H9 (cell line): ENCODE data around the gene MRGPRF. TPM values are rescaled to one million over a fixed set of nuclear protein-coding genes. Genes with fewer than 3 reads are reported as not detected.

Experiments used
- DNase-seq: peaks from one replicate; pipeline ENCODE4 v3.0.0-alpha.2; 2017
- H2AFZ ChIP-seq: one replicate; pipeline ENCODE4 v1.6.1; 2013; ENCODE audit warnings: mild to moderate bottlenecking, low read length, control low read depth, moderate library complexity
- H2AK5ac ChIP-seq: 2 replicates; pipeline ENCODE4 v1.6.1; 2013; ENCODE audit warnings: low read length, control low read depth, mixed read lengths; ENCODE audit not compliant: insufficient read length
- H2BK120ac ChIP-seq: one replicate; pipeline ENCODE4 v1.6.1; 2013; ENCODE audit warnings: low read depth, mild to moderate bottlenecking, low read length, control low read depth, inconsistent platforms; ENCODE audit not compliant: poor library complexity, severe bottlenecking
- H2BK12ac ChIP-seq: 2 replicates; pipeline ENCODE4 v1.6.1; 2013; ENCODE audit warnings: low read length, control low read depth, mixed read lengths, low read depth; ENCODE audit not compliant: insufficient read length
- H2BK15ac ChIP-seq: 2 replicates; pipeline ENCODE4 v1.6.1; 2013; ENCODE audit warnings: low read depth, low read length, control low read depth
- H2BK20ac ChIP-seq: one replicate; pipeline ENCODE4 v1.6.1; 2013; ENCODE audit warnings: low read depth, mild to moderate bottlenecking, low read length, control low read depth, inconsistent platforms; ENCODE audit not compliant: poor library complexity, severe bottlenecking
- H2BK5ac ChIP-seq: 2 replicates; pipeline ENCODE4 v1.6.1; 2013; ENCODE audit warnings: low read length, control low read depth, mixed read lengths; ENCODE audit not compliant: insufficient read length
- H3K14ac ChIP-seq: 2 replicates; pipeline ENCODE4 v1.6.1; 2013; ENCODE audit warnings: low read length, control low read depth; ENCODE audit not compliant: insufficient read depth
- H3K18ac ChIP-seq: 2 replicates; pipeline ENCODE4 v1.6.1; 2013; ENCODE audit warnings: low read depth, mild to moderate bottlenecking, mixed read lengths, low read length, control low read depth; ENCODE audit not compliant: insufficient read length
- H3K23ac ChIP-seq: 2 replicates; pipeline ENCODE4 v1.6.1; 2013; ENCODE audit warnings: low read length, control low read depth, mixed read lengths, low read depth; ENCODE audit not compliant: insufficient read length
- H3K23me2 ChIP-seq: 2 replicates; pipeline ENCODE4 v1.6.1; 2013; ENCODE audit warnings: low read depth, mild to moderate bottlenecking, mixed read lengths, low read length, control low read depth; ENCODE audit not compliant: insufficient read length, poor library complexity, severe bottlenecking
- H3K27ac ChIP-seq: 2 replicates; pipeline ENCODE4 v1.5.1; 2013; ENCODE audit warnings: low read length, control low read depth, mixed read lengths, low read depth; ENCODE audit not compliant: insufficient read length
- H3K27me3 ChIP-seq: 2 replicates; pipeline ENCODE4 v1.6.1; 2013; ENCODE audit warnings: low read length, control low read depth, inconsistent platforms; ENCODE audit not compliant: insufficient read depth
- H3K4ac ChIP-seq: 2 replicates; pipeline ENCODE4 v1.6.1; 2013; ENCODE audit warnings: low read depth, mild to moderate bottlenecking, control low read depth, inconsistent platforms, low read length, moderate library complexity
- H3K4me1 ChIP-seq: 2 replicates; pipeline ENCODE4 v1.6.1; 2013; ENCODE audit warnings: low read length, control low read depth, inconsistent platforms; ENCODE audit not compliant: insufficient read depth
- H3K4me2 ChIP-seq: 2 replicates; pipeline ENCODE4 v1.6.1; 2013; ENCODE audit warnings: low read length, control low read depth, mixed read lengths; ENCODE audit not compliant: insufficient read length, insufficient read depth
- H3K56ac ChIP-seq: 2 replicates; pipeline ENCODE4 v1.6.1; 2013; ENCODE audit warnings: low read depth, mild to moderate bottlenecking, mixed read lengths, low read length, control low read depth; ENCODE audit not compliant: insufficient read length
- H3K79me1 ChIP-seq: 2 replicates; pipeline ENCODE4 v1.6.1; 2013; ENCODE audit warnings: low read depth, mild to moderate bottlenecking, moderate library complexity, low read length, control low read depth, inconsistent platforms; ENCODE audit not compliant: insufficient read depth, poor library complexity, severe bottlenecking
- H3K79me2 ChIP-seq: 2 replicates; pipeline ENCODE4 v1.6.1; 2013; ENCODE audit warnings: low read length, control low read depth, inconsistent platforms; ENCODE audit not compliant: insufficient read depth
- H3K9ac ChIP-seq: 2 replicates; pipeline ENCODE4 v1.6.1; 2013; ENCODE audit warnings: low read length, control low read depth, mixed read lengths; ENCODE audit not compliant: insufficient read length; ENCODE audit errors: extremely low read depth
- H3K9me3 ChIP-seq: one replicate; pipeline ENCODE4 v1.6.1; 2013; ENCODE audit warnings: low read depth, low read length, inconsistent platforms; ENCODE audit not compliant: control insufficient read depth
- H3T11ph ChIP-seq: one replicate; pipeline ENCODE4 v1.6.1; 2013; ENCODE audit warnings: mild to moderate bottlenecking, low read length, control low read depth, inconsistent platforms
- H4K20me1 ChIP-seq: one replicate; pipeline ENCODE4 v1.6.1; 2013; ENCODE audit not compliant: control insufficient read depth, insufficient read length, insufficient read depth
- H4K5ac ChIP-seq: 2 replicates; pipeline ENCODE4 v1.6.1; 2013; ENCODE audit warnings: low read depth, mild to moderate bottlenecking, mixed read lengths, low read length, control low read depth; ENCODE audit not compliant: insufficient read length
- H4K8ac ChIP-seq: replicated peaks from 2 replicates; pipeline ENCODE4 v1.6.1; 2013; ENCODE audit warnings: low read length, control low read depth, mixed read lengths, low read depth; ENCODE audit not compliant: insufficient read length
- H4K91ac ChIP-seq: 2 replicates; pipeline ENCODE4 v1.6.1; 2013; ENCODE audit warnings: low read depth, mild to moderate bottlenecking, moderate library complexity, mixed read lengths, low read length, control low read depth; ENCODE audit not compliant: insufficient read length
- H3K27ac Mint-ChIP-seq, 3 experiments: 2 replicates in 2 of 3; 3 replicates in 1 of 3; pipeline ENCODE4 v1.8.0; 2020 to 2021; ENCODE audit warnings: mixed read lengths in 3 of 3, mild to moderate bottlenecking in 1 of 3, moderate library complexity in 1 of 3
- H3K27me3 Mint-ChIP-seq: 2 replicates; pipeline ENCODE4 v1.8.0; 2021; ENCODE audit warnings: low read depth, mild to moderate bottlenecking, moderate library complexity, mixed read lengths
- H3K36me3 Mint-ChIP-seq, 3 experiments: 2 replicates in 2 of 3; 3 replicates in 1 of 3; pipeline ENCODE4 v1.8.0; 2020 to 2021; ENCODE audit warnings: low read depth in 3 of 3, mixed read lengths in 3 of 3; ENCODE audit not compliant: insufficient read depth in 1 of 3
- H3K4me1 Mint-ChIP-seq, 2 experiments: 2 replicates each; pipeline ENCODE4 v1.8.0; 2020; ENCODE audit warnings: mixed read lengths in 2 of 2
- H3K4me3 Mint-ChIP-seq, 2 experiments: 2 replicates in 1 of 2; 3 replicates in 1 of 2; pipeline ENCODE4 v1.8.0; 2020 to 2021; ENCODE audit warnings: mild to moderate bottlenecking in 2 of 2, mixed read lengths in 2 of 2, moderate library complexity in 1 of 2
- H3K9me3 Mint-ChIP-seq, 2 experiments: 2 replicates in 1 of 2; 3 replicates in 1 of 2; pipeline ENCODE4 v1.8.0; 2020; ENCODE audit warnings: mild to moderate bottlenecking in 2 of 2, mixed read lengths in 2 of 2, moderate library complexity in 1 of 2
- WGBS: extraction: QIAGEN DNeasy Blood & Tissue Kit; methylation state at CpG from one replicate; pipeline ENCODE4 v1.1.7; 2013; ENCODE audit warnings: missing lambda C conversion rate, low lambda C conversion rate, mixed read lengths; ENCODE audit not compliant: insufficient read length; ENCODE audit errors: extremely low coverage; 5-methylcytosine and 5-hydroxymethylcytosine counted together
- total RNA-seq: library from RNA; stranded (reverse); gene quantifications from 2 replicates; pipeline ENCODE4 v1.2.1, GENCODE V29; 2021
- TF ChIP-seq, protein P1 (sequence below): fragments of 200-600 bp; sonication (generic); conservative IDR thresholded peaks from 3 replicates; pipeline ENCODE4 v1.8.0; 2021; ENCODE audit warnings: antibody characterized with exemption, mild to moderate bottlenecking

MRGPRF gene
- total RNA-seq, 1 experiment from 2014 or later: 4.0 TPM

DNA sequence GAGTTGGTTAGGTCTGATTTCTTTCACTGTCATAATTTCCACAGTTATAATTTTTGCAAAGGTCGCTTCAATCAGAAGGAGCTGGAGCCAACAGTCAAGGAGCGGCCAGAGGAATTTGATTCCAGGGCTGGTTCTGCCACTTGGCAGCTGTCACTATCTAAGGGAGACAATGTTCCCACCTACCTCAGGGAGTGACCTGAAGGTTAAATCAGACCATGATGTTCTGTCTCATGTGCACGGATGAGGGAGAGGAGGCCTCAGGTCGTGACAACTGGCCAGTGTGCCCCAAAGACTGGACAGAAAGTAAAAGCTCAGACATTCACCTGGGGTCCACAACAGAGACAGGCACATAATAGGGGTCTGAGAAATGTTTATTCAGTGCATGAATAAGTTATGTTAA, 39.8 kb downstream of the MRGPRF start:
- H3T11ph ChIP-seq: no peak overlapping the region
- no peak overlapping the region for H2BK15ac ChIP-seq
- no CpG with 5 or more reads among the region's 4 CpGs for WGBS
- H3K27ac Mint-ChIP-seq: no peak overlapping the region
- H4K8ac ChIP-seq: no peak overlapping the region
- no peak overlapping the region for H4K91ac ChIP-seq
- peaks cover 11% of the 10 kb centered on the region for H3K27me3 Mint-ChIP-seq
- no peaks in the 10 kb centered on the region for H3K79me1 ChIP-seq
- H3K23ac ChIP-seq: no peak overlapping the region
- no peak overlapping the region for H2BK20ac ChIP-seq
- H4K20me1 ChIP-seq: no peaks in the 10 kb centered on the region
- H2BK12ac ChIP-seq: no peak overlapping the region
- no peak overlapping the region for H3K18ac ChIP-seq
- no peak overlapping the region for H3K4me3 Mint-ChIP-seq
- H2AK5ac ChIP-seq: no peak overlapping the region
- peaks cover 0 to 10% (median 0%) of the 10 kb centered on the region in 3 experiments; a peak in 3 of 7 replicates for H3K36me3 Mint-ChIP-seq
- no peak overlapping the region for H3K27ac ChIP-seq
- H3K9ac ChIP-seq: no peak overlapping the region
- no peaks in the 10 kb centered on the region for H3K27me3 ChIP-seq
- H3K4me1 ChIP-seq: no peaks in the 10 kb centered on the region
- no peak for DNase-seq
- no peak overlapping the region for H2BK5ac ChIP-seq
- H4K5ac ChIP-seq: no peak overlapping the region
- no peak overlapping the region for H2BK120ac ChIP-seq
- H3K4me2 ChIP-seq: no peak overlapping the region
- H3K56ac ChIP-seq: no peak overlapping the region
- no peaks in the 10 kb centered on the region for H3K79me2 ChIP-seq
- H3K14ac ChIP-seq: no peak overlapping the region
- H3K4ac ChIP-seq: no peak overlapping the region
- no peaks in the 10 kb centered on the region for H3K9me3 ChIP-seq
- H3K4me1 Mint-ChIP-seq: peaks cover 2 to 5% of the 10 kb centered on the region in 2 experiments; a peak in 1 of 4 replicates
- H2AFZ ChIP-seq: no peak overlapping the region
- no peaks in the 10 kb centered on the region for H3K23me2 ChIP-seq
- H3K9me3 Mint-ChIP-seq: peaks cover 5 to 10% of the 10 kb centered on the region in 2 experiments; a peak in 4 of 5 replicates
- TF ChIP-seq, protein P1, sequence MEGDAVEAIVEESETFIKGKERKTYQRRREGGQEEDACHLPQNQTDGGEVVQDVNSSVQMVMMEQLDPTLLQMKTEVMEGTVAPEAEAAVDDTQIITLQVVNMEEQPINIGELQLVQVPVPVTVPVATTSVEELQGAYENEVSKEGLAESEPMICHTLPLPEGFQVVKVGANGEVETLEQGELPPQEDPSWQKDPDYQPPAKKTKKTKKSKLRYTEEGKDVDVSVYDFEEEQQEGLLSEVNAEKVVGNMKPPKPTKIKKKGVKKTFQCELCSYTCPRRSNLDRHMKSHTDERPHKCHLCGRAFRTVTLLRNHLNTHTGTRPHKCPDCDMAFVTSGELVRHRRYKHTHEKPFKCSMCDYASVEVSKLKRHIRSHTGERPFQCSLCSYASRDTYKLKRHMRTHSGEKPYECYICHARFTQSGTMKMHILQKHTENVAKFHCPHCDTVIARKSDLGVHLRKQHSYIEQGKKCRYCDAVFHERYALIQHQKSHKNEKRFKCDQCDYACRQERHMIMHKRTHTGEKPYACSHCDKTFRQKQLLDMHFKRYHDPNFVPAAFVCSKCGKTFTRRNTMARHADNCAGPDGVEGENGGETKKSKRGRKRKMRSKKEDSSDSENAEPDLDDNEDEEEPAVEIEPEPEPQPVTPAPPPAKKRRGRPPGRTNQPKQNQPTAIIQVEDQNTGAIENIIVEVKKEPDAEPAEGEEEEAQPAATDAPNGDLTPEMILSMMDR: no peak
